Ammon's horn (tissue), 1 donor: ENCODE results near the gene TMC8.
"Not testable (repeated sequence)": the region's sequence is repeated elsewhere in the genome, so short reads cannot be mapped to it uniquely, and the experiment has no call there.

Experiments used
- DNase-seq: peaks from one replicate; pipeline ENCODE4 v3.0.0-alpha.2; 2016; ENCODE audit warnings: low spot score

TMC8 gene

GRCh38 chr17:78154903-78155811 lies 24.6 kb downstream of the TMC8 start:
- DNase-seq: no peak

- DNase-seq: no peak
These were observed 29.1 kb downstream of the TMC8 start for GRCh38 chr17:78159575-78160158.

GRCh38 chr17:78163881-78164747 lies 33.5 kb downstream of the TMC8 start:
- DNase-seq: no peak

DNA sequence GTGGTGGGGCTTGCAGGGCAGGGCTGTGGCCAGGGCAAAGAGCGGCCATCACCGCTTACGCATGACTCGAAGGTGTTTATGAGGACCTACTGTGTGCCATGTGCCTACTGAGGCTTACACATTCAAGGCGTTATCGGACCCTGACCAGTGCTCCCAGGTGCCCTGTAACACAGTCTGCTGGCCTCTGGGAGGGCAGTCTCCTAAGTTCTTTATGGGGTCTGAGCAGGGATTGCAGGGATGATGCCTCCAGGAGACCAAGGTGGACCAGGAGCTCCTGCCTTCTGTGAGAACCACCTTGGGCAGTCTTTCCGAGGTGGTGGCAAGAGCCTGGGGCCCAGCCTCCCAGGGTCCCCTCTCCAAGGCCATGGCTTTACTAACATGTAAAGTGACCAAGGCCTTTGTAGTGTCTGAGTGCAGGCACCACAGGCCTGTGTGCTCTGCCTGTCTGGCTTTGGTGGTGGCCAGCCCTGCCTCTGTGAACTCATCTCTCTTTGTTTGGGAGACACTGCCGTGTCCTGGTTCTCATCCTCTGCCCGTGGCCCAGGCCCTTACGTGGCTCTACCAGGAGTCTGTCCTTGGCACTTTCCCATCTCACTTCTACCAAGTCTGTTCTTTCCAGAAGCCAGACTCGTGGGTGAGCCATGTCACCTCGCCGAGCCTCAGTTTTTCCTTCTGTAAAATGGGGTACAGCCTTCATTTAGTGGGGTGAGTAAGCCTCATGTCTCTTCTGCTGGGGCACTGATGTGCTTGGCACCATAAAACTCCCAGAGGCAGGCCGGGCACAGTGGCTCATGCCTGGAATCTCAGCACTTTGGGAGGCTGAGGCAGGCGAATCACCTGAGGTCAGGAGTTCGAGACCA lies 34.4 kb downstream of the TMC8 start:
- no peak for DNase-seq

DNA sequence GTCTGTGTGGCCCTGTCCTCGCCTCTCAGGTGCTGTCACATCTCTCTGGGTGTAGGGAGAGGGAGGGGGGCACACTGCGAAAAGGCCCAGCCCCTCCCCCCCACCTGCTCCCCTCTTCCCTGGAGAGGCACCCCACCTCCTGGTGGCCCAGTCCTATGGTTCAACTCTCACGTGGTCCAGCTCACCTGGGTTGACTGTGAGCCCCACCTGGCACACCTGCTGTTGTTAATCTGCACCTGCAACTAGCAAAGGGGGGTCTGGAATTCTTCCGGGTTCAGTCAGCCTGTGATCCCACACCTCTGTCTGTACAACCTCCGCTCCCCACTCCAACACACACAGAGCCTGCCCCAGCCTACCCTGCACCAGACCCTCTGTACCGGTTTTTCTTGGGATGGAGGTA lies 35.8 kb downstream of the TMC8 start:
- no peak for DNase-seq

DNA sequence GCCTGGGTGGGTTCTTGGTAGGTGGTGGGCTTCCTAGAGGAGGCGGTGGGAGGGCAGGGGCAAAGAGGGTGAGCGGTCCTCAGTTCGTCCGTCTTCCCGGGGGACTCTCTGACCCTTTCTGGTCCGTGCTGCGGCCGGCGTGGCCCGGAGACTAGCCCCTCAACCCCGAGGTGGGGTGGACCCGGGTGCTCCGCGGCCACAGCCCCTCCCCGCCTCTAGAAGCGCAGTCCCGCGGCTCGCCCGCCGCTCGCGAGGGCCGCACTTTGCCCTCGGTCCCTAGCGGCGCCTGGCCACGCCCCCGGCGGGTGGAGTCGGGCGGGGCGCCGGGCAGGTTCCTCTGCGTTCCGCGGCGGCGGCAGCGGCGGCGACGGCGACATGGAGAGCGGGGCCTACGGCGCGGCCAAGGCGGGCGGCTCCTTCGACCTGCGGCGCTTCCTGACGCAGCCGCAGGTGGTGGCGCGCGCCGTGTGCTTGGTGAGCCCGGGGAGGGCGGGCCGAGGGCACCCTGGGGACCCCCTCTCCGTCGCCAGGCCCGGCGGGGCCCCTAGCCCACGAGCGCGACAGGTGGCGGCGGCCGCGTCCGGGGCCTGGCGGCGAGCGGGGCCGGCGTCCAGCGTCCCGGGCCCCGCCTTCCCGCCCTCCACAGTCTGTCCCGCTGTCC lies 37.8 kb downstream of the TMC8 start, which contains the start of gene SYNGR2:
SYNGR2 (plus strand) TSS at position 340 of the 661 bp plus-strand sequence; CDS start at position 376, 36 bp downstream.
- peak; percentile 82 for DNase-seq

- DNase-seq: peak; percentile 60
These were observed 38.6 kb downstream of the TMC8 start for GRCh38 chr17:78168903-78169793.

GRCh38 chr17:78170692-78171590 lies 40.4 kb downstream of the TMC8 start:
- no peak for DNase-seq

DNA sequence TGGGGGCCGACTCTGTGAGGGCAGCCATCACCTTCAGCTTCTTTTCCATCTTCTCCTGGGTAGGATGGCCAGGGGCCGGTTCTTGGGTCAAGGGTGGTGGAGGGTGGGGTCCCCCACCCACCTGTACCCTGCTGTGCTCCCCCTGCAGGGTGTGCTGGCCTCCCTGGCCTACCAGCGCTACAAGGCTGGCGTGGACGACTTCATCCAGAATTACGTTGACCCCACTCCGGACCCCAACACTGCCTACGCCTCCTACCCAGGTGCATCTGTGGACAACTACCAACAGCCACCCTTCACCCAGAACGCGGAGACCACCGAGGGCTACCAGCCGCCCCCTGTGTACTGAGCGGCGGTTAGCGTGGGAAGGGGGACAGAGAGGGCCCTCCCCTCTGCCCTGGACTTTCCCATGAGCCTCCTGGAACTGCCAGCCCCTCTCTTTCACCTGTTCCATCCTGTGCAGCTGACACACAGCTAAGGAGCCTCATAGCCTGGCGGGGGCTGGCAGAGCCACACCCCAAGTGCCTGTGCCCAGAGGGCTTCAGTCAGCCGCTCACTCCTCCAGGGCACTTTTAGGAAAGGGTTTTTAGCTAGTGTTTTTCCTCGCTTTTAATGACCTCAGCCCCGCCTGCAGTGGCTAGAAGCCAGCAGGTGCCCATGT lies 41.1 kb downstream of the TMC8 start:
- not testable (repeated sequence) for DNase-seq

DNA sequence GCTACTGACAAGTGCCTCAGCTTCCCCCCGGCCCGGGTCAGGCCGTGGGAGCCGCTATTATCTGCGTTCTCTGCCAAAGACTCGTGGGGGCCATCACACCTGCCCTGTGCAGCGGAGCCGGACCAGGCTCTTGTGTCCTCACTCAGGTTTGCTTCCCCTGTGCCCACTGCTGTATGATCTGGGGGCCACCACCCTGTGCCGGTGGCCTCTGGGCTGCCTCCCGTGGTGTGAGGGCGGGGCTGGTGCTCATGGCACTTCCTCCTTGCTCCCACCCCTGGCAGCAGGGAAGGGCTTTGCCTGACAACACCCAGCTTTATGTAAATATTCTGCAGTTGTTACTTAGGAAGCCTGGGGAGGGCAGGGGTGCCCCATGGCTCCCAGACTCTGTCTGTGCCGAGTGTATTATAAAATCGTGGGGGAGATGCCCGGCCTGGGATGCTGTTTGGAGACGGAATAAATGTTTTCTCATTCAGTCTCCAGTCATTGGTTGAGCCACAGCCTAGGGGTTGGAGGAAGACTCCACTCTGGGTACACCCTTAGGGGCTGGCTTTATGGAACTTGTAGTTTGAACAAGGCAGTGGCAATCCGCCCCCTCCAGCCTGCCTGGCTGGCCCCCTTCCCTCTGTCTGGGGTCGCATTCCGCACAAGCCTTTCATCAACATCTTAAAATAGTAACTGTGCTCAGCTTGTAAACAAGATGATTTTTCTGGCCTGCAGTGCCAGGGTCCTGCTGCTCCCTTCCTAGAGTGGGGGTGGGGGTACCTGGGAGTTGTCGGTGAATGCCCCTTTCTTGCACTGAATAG lies 41.9 kb downstream of the TMC8 start:
- no peak for DNase-seq

DNA sequence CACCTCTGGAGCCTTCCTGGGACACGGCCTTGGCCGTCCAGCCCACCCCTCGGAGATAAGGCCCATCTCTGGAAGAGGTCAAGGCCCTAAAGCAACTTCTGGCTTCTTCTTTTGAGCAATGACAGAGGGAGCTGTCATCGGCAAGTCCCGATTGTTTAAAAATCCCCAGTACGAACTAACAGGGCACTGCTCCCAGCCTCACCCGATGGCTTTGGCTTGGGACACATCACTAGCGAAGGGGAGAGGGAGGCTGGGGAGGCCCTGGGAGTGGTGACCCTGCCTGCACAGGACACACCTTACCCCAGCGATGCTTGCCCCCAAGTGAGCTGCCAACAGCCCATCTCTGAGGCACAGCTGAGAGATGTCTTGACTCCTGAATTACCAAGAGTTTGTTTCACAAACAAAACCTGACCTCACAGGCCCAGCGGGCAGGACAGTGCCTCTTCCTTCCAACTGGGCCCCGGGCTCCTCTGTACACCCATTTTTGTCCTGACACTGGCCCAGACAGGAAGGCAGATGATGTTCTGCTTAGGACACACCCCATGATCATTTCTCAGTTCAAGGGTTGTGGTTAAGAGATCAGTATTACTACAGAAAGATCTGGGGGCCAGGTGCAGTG lies 42.6 kb downstream of the TMC8 start:
- no peak for DNase-seq

- peak; percentile 92 for DNase-seq
These were observed 43.8 kb downstream of the TMC8 start for GRCh38 chr17:78174346-78174869.

- no peak for DNase-seq
These were observed 44.5 kb downstream of the TMC8 start for GRCh38 chr17:78174870-78175642.

GRCh38 chr17:78175643-78175981 lies 45.0 kb downstream of the TMC8 start:
- no peak for DNase-seq

- peak; percentile 78 for DNase-seq
These were observed 46.0 kb downstream of the TMC8 start for GRCh38 chr17:78176548-78177025.

DNA sequence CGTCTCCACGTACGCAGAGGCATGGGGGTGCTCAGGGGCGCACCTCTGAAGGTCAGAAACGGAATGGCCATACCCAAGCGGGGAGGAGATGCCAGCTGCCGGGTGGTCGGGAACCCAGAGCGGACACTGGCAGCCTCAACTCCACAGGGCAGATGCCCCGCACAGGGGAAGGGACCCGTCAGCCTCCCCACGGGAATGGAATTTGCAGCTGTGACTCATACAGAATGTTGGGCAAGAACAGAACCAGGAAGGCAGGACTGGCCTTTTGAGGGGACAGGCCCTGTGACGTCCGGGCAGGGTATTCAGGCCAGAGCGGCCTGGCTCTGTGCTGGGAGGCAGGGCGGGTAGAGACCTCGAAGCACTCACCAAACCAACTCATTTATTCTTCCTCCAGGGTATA lies 48.8 kb downstream of the TMC8 start:
- no peak for DNase-seq
